Hepatocyte (in vitro differentiated cells): ENCODE data around the gene XPA.

ENCODE experiments used
- CTCF ChIP-seq: fragments of 200-600 bp; sonication (generic); IDR thresholded peaks from 2 replicates; pipeline ENCODE4 v1.5.1; 2016; ENCODE audit warnings: antibody characterized with exemption, mild to moderate bottlenecking; ENCODE audit not compliant: poor library complexity
- EZH2 ChIP-seq: fragments of 200-600 bp; sonication (generic); IDR thresholded peaks from 2 replicates; pipeline ENCODE4 v1.6.1; 2016; ENCODE audit warnings: antibody characterized with exemption, mild to moderate bottlenecking, borderline replicate concordance
- EZH2phosphoT487 ChIP-seq: fragments of 200-600 bp; sonication (generic); IDR thresholded peaks from one replicate; pipeline ENCODE4 v1.6.1; 2018; ENCODE audit warnings: antibody characterized with exemption, mild to moderate bottlenecking, low read depth, moderate library complexity; ENCODE audit not compliant: unreplicated experiment, severe bottlenecking

- no peak for TF ChIP-seq CTCF
- TF ChIP-seq EZH2: no peak
- no peak for TF ChIP-seq EZH2phosphoT487
These were observed 51.4 kb downstream of the XPA start for GRCh38 chr9:97645720-97646119.
